ENCODE measurements around the gene CEP128. TPM values are rescaled to one million over a fixed set of nuclear protein-coding genes. Genes with fewer than 3 reads are reported as not detected.
"Not testable (repeated sequence)": the region's sequence is repeated elsewhere in the genome, so short reads cannot be mapped to it uniquely, and the experiment has no call there.

Gene CEP128
- total and polyA plus RNA-seq, 4 donors = 3.2 to 15.7 (median 5.4) TPM

DNA sequence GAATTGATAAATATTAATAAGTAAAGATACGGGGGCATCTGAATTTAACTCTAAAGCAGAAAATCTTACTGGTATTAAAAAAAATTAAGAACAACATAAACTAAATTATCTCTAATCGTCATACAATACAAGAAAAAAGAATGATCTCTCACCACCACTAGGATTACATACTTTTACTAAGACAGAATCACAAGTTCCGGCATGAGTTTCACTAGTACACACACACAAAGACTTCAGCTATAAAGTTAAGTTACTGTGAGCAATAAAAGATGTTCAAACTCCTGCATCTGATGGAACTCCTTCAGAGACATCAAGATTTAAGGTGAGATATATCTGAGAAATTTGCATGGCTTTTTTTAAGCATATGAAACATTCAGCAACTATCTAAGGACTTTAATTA is 21.9 kb downstream of the CEP128 start:
- peaks cover 4% of the 10 kb centered on the region for H3K36me3 ChIP-seq (ENCODE audit: control insufficient read depth, insufficient read depth, low read length)
- no peak overlapping the region for H3K27ac ChIP-seq (ENCODE audit: low read depth, low read length)
- no CpG with 5 or more reads among the region's 3 CpGs for WGBS (ENCODE audit: insufficient coverage)
- no peak overlapping the region for H3K4me3 ChIP-seq (ENCODE audit: low read depth, low read length)
- DNase-seq (ENCODE audit: low read depth in 4 of 6, low spot score in 6 of 6) = no peak
- H3K9me3 ChIP-seq (ENCODE audit: control insufficient read depth, insufficient read depth, low read length) = no peaks in the 10 kb centered on the region
- H3K27me3 ChIP-seq (ENCODE audit: control insufficient read depth, insufficient read depth, low read length) = no peaks in the 10 kb centered on the region
- no peaks in the 10 kb centered on the region for H3K4me1 ChIP-seq (ENCODE audit: control insufficient read depth, insufficient read depth, low read length)

DNA sequence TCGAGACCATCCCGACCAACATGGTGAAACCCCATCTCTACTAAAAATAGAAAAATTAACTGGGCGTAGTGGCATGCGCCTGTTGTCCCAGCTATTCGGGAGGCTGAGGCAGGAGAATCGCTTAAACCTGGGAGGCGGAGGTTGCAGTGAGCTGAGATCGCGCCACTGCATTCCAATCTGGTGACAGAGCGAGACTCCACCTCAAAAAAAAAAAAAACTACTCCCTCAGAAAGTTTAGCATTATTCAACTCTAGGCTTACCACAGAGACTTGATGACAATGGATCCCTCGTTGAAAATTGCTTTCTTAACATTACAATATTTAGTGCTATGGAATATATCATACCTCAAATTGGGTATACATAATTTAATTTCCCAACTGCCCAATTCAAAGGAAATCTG is 29.5 kb downstream of the CEP128 start:
- H3K36me3 ChIP-seq (ENCODE audit: control insufficient read depth, insufficient read depth, low read length); H3K4me3 ChIP-seq (ENCODE audit: low read depth, low read length); H3K27ac ChIP-seq (ENCODE audit: low read depth, low read length); H3K27me3 ChIP-seq (ENCODE audit: control insufficient read depth, insufficient read depth, low read length); H3K4me1 ChIP-seq (ENCODE audit: control insufficient read depth, insufficient read depth, low read length); DNase-seq (ENCODE audit: low read depth in 4 of 6, low spot score in 6 of 6); H3K9me3 ChIP-seq (ENCODE audit: control insufficient read depth, insufficient read depth, low read length): not testable (repeated sequence)
- WGBS (ENCODE audit: insufficient coverage) = 100% methylated on average over 4 of the region's 11 CpGs

DNA sequence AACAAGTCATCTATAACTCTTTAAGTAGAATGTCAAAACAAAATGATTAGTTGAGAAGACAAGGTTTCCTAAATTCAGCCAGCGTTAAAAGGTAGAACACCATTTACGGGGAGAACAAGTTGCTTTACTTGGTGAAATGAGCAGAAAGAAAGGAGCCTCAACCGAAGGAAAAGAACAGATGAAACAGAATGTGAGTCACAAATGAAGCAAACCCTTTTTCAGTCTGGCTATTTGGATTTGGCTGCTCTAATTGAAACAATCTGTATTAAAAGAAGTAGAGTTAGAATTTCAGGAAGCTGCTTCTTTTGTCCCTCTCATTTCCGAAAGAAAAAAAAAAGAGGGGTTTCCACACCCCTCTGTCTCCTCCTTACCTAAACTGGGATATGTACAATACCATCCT is 34.6 kb downstream of the CEP128 start:
- no peak for DNase-seq (ENCODE audit: low read depth in 4 of 6, low spot score in 6 of 6)
- H3K27me3 ChIP-seq (ENCODE audit: control insufficient read depth, insufficient read depth, low read length) = no peaks in the 10 kb centered on the region
- 94% methylated on average over 3 of the region's 4 CpGs for WGBS (ENCODE audit: insufficient coverage)

DNA sequence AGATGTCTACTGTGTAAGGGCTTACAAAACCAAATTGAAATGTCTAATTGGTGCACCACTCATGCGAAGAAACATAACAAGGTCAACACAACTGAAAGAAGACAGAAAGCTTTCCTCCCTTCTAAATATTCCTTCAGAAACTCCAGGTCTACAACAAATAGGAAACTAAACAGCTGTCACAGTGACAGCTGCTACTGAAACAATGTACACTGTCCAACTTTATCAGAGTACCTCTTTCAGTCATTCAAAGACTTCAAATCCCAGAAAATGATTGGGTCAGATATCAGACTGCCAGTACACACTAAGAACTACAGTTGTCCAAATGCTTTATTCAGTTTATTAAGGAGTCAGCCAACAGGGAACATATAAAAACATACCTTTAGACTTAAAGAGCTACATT is 35.2 kb downstream of the CEP128 start:
- H3K27ac ChIP-seq (ENCODE audit: low read depth, low read length) = no peak overlapping the region
- no peaks in the 10 kb centered on the region for H3K9me3 ChIP-seq (ENCODE audit: control insufficient read depth, insufficient read depth, low read length)
- WGBS (ENCODE audit: insufficient coverage) = 86% methylated on average over 1 of the region's 1 CpG
- no peaks in the 10 kb centered on the region for H3K36me3 ChIP-seq (ENCODE audit: control insufficient read depth, insufficient read depth, low read length)
- no peak for DNase-seq (ENCODE audit: low read depth in 4 of 6, low spot score in 6 of 6)
- H3K27me3 ChIP-seq (ENCODE audit: control insufficient read depth, insufficient read depth, low read length) = no peaks in the 10 kb centered on the region
- no peaks in the 10 kb centered on the region for H3K4me1 ChIP-seq (ENCODE audit: control insufficient read depth, insufficient read depth, low read length)
- H3K4me3 ChIP-seq (ENCODE audit: low read depth, low read length) = no peak overlapping the region

More for the DNA sequence above, 34.6 kb downstream of the CEP128 start:
- H3K4me3 ChIP-seq (ENCODE audit: low read depth, low read length) = no peak overlapping the region
- H3K36me3 ChIP-seq (ENCODE audit: control insufficient read depth, insufficient read depth, low read length) = no peaks in the 10 kb centered on the region
- H3K27ac ChIP-seq (ENCODE audit: low read depth, low read length) = no peak overlapping the region
- no peaks in the 10 kb centered on the region for H3K9me3 ChIP-seq (ENCODE audit: control insufficient read depth, insufficient read depth, low read length)
- H3K4me1 ChIP-seq (ENCODE audit: control insufficient read depth, insufficient read depth, low read length) = no peaks in the 10 kb centered on the region

DNA sequence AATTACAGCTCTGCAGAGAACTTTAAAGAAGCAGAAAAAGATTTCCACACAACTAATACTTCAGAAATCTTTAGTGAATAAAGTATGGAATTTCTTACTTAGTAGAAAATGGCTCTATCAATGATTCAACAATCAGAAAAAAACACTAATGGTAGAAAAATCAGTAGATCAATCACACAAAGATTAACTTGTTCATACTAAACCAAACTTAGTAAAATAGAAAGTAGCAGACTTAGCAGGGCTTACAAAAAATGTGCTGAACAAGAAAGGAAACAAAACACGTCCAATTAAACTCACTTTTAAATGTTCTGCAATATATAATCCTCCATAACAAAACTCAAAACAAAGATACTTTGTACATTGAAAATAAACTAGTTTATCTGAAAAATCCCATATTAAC is 38.9 kb downstream of the CEP128 start:
- no CpG with 5 or more reads among the region's 1 CpG for WGBS (ENCODE audit: insufficient coverage)
- Histone ChIP-seq H3K4me3 (ENCODE audit: low read depth, low read length) (no peak overlapping the region), H3K9me3 (ENCODE audit: control insufficient read depth, insufficient read depth, low read length) (no peaks in the 10 kb centered on the region), H3K27me3 (ENCODE audit: control insufficient read depth, insufficient read depth, low read length) (no peaks in the 10 kb centered on the region), H3K36me3 (ENCODE audit: control insufficient read depth, insufficient read depth, low read length) (no peaks in the 10 kb centered on the region), H3K4me1 (ENCODE audit: control insufficient read depth, insufficient read depth, low read length) (no peaks in the 10 kb centered on the region), H3K27ac (ENCODE audit: low read depth, low read length) (no peak overlapping the region)
- no peak for DNase-seq (ENCODE audit: low read depth in 4 of 6, low spot score in 6 of 6)

DNA sequence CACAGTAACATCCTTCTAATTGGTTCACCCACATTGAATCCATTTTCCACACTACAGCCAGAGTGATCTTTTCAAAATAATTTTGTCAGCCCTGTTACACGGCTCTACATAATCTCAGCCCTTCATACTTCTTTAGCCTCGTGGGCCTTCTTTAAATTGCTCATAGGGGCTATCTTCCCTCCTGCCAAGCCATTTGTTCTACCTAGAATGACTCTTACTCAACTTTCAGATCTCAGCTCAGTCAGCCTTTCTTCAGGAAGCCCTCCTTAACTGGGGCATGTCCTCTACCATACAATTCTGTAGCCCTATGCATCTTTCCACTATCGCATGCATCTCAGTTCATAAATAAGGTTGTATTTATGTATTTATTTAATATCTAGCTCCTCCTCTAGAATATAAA is 39.7 kb downstream of the CEP128 start:
- WGBS (ENCODE audit: insufficient coverage) = 90% methylated on average over 2 of the region's 3 CpGs
- no peak for DNase-seq (ENCODE audit: low read depth in 4 of 6, low spot score in 6 of 6)
- H3K27ac ChIP-seq (ENCODE audit: low read depth, low read length) = no peak overlapping the region
- H3K27me3 ChIP-seq (ENCODE audit: control insufficient read depth, insufficient read depth, low read length) = no peaks in the 10 kb centered on the region
- no peaks in the 10 kb centered on the region for H3K4me1 ChIP-seq (ENCODE audit: control insufficient read depth, insufficient read depth, low read length)
- H3K36me3 ChIP-seq (ENCODE audit: control insufficient read depth, insufficient read depth, low read length) = no peaks in the 10 kb centered on the region
- H3K4me3 ChIP-seq (ENCODE audit: low read depth, low read length) = no peak overlapping the region
- H3K9me3 ChIP-seq (ENCODE audit: control insufficient read depth, insufficient read depth, low read length) = no peaks in the 10 kb centered on the region

DNA sequence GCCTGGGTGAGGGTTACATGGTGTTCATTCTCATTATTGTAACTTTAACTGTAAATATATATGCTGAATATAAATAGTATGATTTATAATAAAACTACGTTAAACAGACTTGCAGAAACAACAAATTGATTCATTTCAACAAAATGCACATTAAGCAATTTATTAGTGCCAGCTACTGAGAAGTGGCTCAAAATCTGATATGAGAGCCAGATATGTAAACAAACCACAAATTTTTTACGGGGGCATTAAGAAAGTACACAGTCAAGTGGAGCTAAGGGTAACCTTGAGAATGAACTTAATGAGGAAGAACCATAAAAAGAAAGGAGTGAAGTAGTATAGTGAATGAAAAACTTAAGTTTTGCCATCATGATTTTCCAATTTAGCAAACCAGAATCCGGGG is 40.3 kb downstream of the CEP128 start:
- H3K27me3 ChIP-seq (ENCODE audit: control insufficient read depth, insufficient read depth, low read length) = no peaks in the 10 kb centered on the region
- no peak for DNase-seq (ENCODE audit: low read depth in 4 of 6, low spot score in 6 of 6)
- no peak overlapping the region for H3K27ac ChIP-seq (ENCODE audit: low read depth, low read length)
- no peak overlapping the region for H3K4me3 ChIP-seq (ENCODE audit: low read depth, low read length)
- no peaks in the 10 kb centered on the region for H3K4me1 ChIP-seq (ENCODE audit: control insufficient read depth, insufficient read depth, low read length)
- no peaks in the 10 kb centered on the region for H3K9me3 ChIP-seq (ENCODE audit: control insufficient read depth, insufficient read depth, low read length)
- WGBS (ENCODE audit: insufficient coverage) = 90% methylated on average over 1 of the region's 3 CpGs
- no peaks in the 10 kb centered on the region for H3K36me3 ChIP-seq (ENCODE audit: control insufficient read depth, insufficient read depth, low read length)

DNA sequence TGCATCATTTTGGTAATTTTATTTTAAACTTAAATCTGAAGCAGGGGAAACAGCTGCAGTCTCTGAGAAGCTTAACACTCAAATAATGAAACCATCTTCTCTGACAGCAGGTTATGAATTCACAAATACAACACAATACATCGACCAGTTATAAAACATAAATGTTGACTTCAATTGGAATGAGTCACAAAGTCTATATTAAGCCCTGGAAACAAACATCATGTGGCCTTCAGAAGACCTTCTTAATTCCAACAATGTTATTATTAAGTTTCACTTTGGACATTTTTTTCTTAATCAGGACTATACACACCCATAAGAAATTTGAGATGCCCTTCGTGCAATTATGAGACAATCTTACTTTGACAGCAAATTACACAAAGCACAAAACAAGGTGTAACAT is 68.9 kb downstream of the CEP128 start:
- Histone ChIP-seq H3K4me1 (ENCODE audit: control insufficient read depth, insufficient read depth, low read length) (no peaks in the 10 kb centered on the region), H3K4me3 (ENCODE audit: low read depth, low read length) (no peak overlapping the region)
- WGBS (ENCODE audit: insufficient coverage) = no CpG with 5 or more reads among the region's 2 CpGs

DNA sequence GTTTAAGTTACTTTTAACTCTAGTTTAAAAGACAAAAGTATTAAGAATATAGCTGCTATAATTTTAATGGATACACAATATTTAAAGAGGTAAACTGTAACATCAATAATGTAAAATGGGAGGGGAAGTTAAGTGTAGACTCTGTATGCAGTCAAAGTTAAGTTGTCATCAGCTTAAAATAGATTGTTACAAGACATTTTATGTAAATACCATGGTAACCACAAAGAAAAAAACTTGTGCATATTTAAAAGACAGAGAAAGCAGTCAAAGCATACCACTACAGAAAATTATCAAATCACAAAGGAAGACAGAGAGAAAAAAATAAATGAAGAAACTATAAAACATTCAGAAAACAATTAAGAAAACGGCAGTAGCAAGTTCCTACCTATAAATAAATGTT is 73.3 kb downstream of the CEP128 start:
- H3K4me1 ChIP-seq (ENCODE audit: control insufficient read depth, insufficient read depth, low read length) = no peaks in the 10 kb centered on the region
- no peaks in the 10 kb centered on the region for H3K36me3 ChIP-seq (ENCODE audit: control insufficient read depth, insufficient read depth, low read length)
- no peak overlapping the region for H3K4me3 ChIP-seq (ENCODE audit: low read depth, low read length)
- no peaks in the 10 kb centered on the region for H3K27me3 ChIP-seq (ENCODE audit: control insufficient read depth, insufficient read depth, low read length)
- peaks cover 16% of the 10 kb centered on the region for H3K9me3 ChIP-seq (ENCODE audit: control insufficient read depth, insufficient read depth, low read length)
- H3K27ac ChIP-seq (ENCODE audit: low read depth, low read length) = no peak overlapping the region
- WGBS (ENCODE audit: insufficient coverage) = no CpG with 5 or more reads among the region's 1 CpG
- no peak for DNase-seq (ENCODE audit: low read depth in 4 of 6, low spot score in 6 of 6)

More for the DNA sequence above, 68.9 kb downstream of the CEP128 start:
- no peak for DNase-seq (ENCODE audit: low read depth in 4 of 6, low spot score in 6 of 6)
- Histone ChIP-seq H3K9me3 (ENCODE audit: control insufficient read depth, insufficient read depth, low read length) (peaks cover 6% of the 10 kb centered on the region), H3K36me3 (ENCODE audit: control insufficient read depth, insufficient read depth, low read length) (no peaks in the 10 kb centered on the region), H3K27ac (ENCODE audit: low read depth, low read length) (no peak overlapping the region), H3K27me3 (ENCODE audit: control insufficient read depth, insufficient read depth, low read length) (no peaks in the 10 kb centered on the region)

DNA sequence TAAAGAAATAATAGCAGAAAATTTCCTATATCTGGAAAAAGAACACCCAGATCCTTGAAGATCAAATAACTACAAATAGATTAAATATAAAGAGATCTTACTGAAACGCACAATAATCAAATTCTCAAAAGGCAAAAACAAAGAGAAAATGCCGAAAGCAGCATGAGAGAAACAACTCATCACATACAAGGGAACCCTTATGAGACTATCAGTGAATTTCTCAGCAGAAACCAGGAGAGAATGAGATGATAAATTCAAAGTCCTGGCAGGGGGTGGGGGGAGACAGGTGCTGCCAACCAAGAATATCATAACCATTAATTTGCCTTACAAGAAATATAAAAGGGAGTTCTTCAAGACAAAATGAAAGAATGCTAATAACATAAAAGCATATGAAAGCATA is 73.7 kb downstream of the CEP128 start:
- no peaks in the 10 kb centered on the region for H3K27me3 ChIP-seq (ENCODE audit: control insufficient read depth, insufficient read depth, low read length)
- no peak overlapping the region for H3K4me3 ChIP-seq (ENCODE audit: low read depth, low read length)
- no peak for DNase-seq (ENCODE audit: low read depth in 4 of 6, low spot score in 6 of 6)
- H3K36me3 ChIP-seq (ENCODE audit: control insufficient read depth, insufficient read depth, low read length) = no peaks in the 10 kb centered on the region
- H3K27ac ChIP-seq (ENCODE audit: low read depth, low read length) = no peak overlapping the region
- H3K4me1 ChIP-seq (ENCODE audit: control insufficient read depth, insufficient read depth, low read length) = no peaks in the 10 kb centered on the region
- no CpG with 5 or more reads among the region's 2 CpGs for WGBS (ENCODE audit: insufficient coverage)
- peaks cover 16% of the 10 kb centered on the region for H3K9me3 ChIP-seq (ENCODE audit: control insufficient read depth, insufficient read depth, low read length)
